MM.1S (cell line): ENCODE results near the gene C16orf87.

Experiments used
- DNase-seq: peaks from one replicate; pipeline ENCODE4 v3.0.0-alpha.2; 2015
- H2AFZ ChIP-seq: fragments of 300-600 bp; sonication (generic); 2 replicates; pipeline ENCODE4 v1.6.0; 2016; ENCODE audit warnings: antibody characterized with exemption, low read length
- H3F3A ChIP-seq: fragments of 300-600 bp; sonication (generic); 2 replicates; pipeline ENCODE4 v1.6.1; 2016; ENCODE audit warnings: mild to moderate bottlenecking, antibody characterized with exemption, low read length, moderate library complexity, mixed read lengths; ENCODE audit not compliant: insufficient read depth
- H3K27ac ChIP-seq: fragments of 300-600 bp; sonication (generic); 2 replicates; pipeline ENCODE4 v1.5.1; 2016; ENCODE audit warnings: mild to moderate bottlenecking, low read length
- H3K27me3 ChIP-seq: fragments of 300-600 bp; sonication (generic); replicated peaks from 2 replicates; pipeline ENCODE4 v1.6.0; 2016; ENCODE audit warnings: low read length; ENCODE audit not compliant: insufficient read depth
- H3K36me3 ChIP-seq: fragments of 300-600 bp; sonication (generic); replicated peaks from 2 replicates; pipeline ENCODE4 v1.6.1; 2016; ENCODE audit warnings: mild to moderate bottlenecking, low read length, mixed read lengths; ENCODE audit not compliant: insufficient read depth
- H3K4me1 ChIP-seq: fragments of 300-600 bp; sonication (generic); 2 replicates; pipeline ENCODE4 v1.6.1; 2016; ENCODE audit warnings: low read length, mixed read lengths
- H3K4me2 ChIP-seq: fragments of 300-600 bp; sonication (generic); 2 replicates; pipeline ENCODE4 v1.6.0; 2016; ENCODE audit warnings: low read depth, low read length
- H3K4me3 ChIP-seq: fragments of 300-600 bp; sonication (generic); 2 replicates; pipeline ENCODE4 v1.5.1; 2016; ENCODE audit warnings: low read length, mixed read lengths
- H3K79me2 ChIP-seq: fragments of 300-600 bp; sonication (generic); 2 replicates; pipeline ENCODE4 v1.6.1; 2016; ENCODE audit warnings: mixed run types, low read length, mixed read lengths
- H3K9ac ChIP-seq: fragments of 300-600 bp; sonication (generic); 2 replicates; pipeline ENCODE4 v1.6.1; 2016; ENCODE audit warnings: low read length, mixed read lengths
- H3K9me2 ChIP-seq: fragments of 300-600 bp; sonication (generic); replicated peaks from 2 replicates; pipeline ENCODE4 v1.6.1; 2016; ENCODE audit warnings: mild to moderate bottlenecking, low read length, mixed read lengths; ENCODE audit not compliant: insufficient read depth
- H3K9me3 ChIP-seq: fragments of 300-600 bp; sonication (generic); replicated peaks from 2 replicates; pipeline ENCODE4 v1.6.1; 2016; ENCODE audit warnings: mild to moderate bottlenecking, low read length, mixed read lengths; ENCODE audit not compliant: insufficient read depth
- H4K20me1 ChIP-seq: fragments of 300-600 bp; sonication (generic); 2 replicates; pipeline ENCODE4 v1.6.1; 2016; ENCODE audit warnings: mild to moderate bottlenecking, low read length, moderate library complexity, mixed read lengths; ENCODE audit not compliant: insufficient read depth
- CTCF ChIP-seq: fragments of 300-600 bp; sonication (generic); IDR thresholded peaks from 2 replicates; pipeline ENCODE4 v1.5.1; 2016; ENCODE audit warnings: antibody characterized with exemption, low read length, mixed read lengths
- EZH2 ChIP-seq: fragments of 300-600 bp; sonication (generic); optimal IDR thresholded peaks from 2 replicates; pipeline ENCODE3; 2017; ENCODE audit warnings: low read depth, mild to moderate bottlenecking, antibody characterized with exemption, low read length, mixed read lengths
- EZH2phosphoT487 ChIP-seq: fragments of 300-600 bp; sonication (generic); IDR thresholded peaks from 2 replicates; pipeline ENCODE4 v1.6.1; 2018; ENCODE audit warnings: antibody characterized with exemption, low read length

C16orf87 gene

GRCh38 chr16:46790599-46791270, 40.2 kb downstream of the C16orf87 start:
- H4K20me1 ChIP-seq = no peaks in the 10 kb centered on the region
- H3K27me3 ChIP-seq = no peaks in the 10 kb centered on the region
- H3K9ac ChIP-seq = peak overlapping the region; percentile 74; the same call in 1 of the 2 replicates
- peak overlapping the region; percentile 93 for H2AFZ ChIP-seq
- no peak for DNase-seq
- no peak overlapping the region for H3K27ac ChIP-seq
- no peaks in the 10 kb centered on the region for H3K9me2 ChIP-seq
- peaks cover 18% of the 10 kb centered on the region for H3K4me1 ChIP-seq
- peak overlapping the region; percentile 94 for H3K4me2 ChIP-seq
- H3K79me2 ChIP-seq = no peaks in the 10 kb centered on the region
- peaks cover 12% of the 10 kb centered on the region for H3F3A ChIP-seq
- TF ChIP-seq CTCF (no peak), EZH2phosphoT487 (no peak), EZH2 (no peak)
- H3K9me3 ChIP-seq = no peaks in the 10 kb centered on the region
- peak overlapping the region; percentile 92 for H3K4me3 ChIP-seq
- H3K36me3 ChIP-seq = no peaks in the 10 kb centered on the region

- H3K9me3 ChIP-seq = no peaks in the 10 kb centered on the region
- H3K9me2 ChIP-seq = no peaks in the 10 kb centered on the region
- peak; percentile 83 for DNase-seq
- no peaks in the 10 kb centered on the region for H3K79me2 ChIP-seq
- H4K20me1 ChIP-seq = no peaks in the 10 kb centered on the region
- H3F3A ChIP-seq = peaks cover 12% of the 10 kb centered on the region
- H3K27ac ChIP-seq = peak overlapping the region; percentile 33; the same call in 1 of the 2 replicates
- H2AFZ ChIP-seq = peak overlapping the region; percentile 93
- H3K4me3 ChIP-seq = peak overlapping the region; percentile 92
- no peak for TF ChIP-seq EZH2
- TF ChIP-seq CTCF = no peak
- TF ChIP-seq EZH2phosphoT487 = no peak
- no peaks in the 10 kb centered on the region for H3K27me3 ChIP-seq
- no peaks in the 10 kb centered on the region for H3K36me3 ChIP-seq
- peak overlapping the region; percentile 94 for H3K4me2 ChIP-seq
- H3K9ac ChIP-seq = peak overlapping the region; percentile 74
- peaks cover 18% of the 10 kb centered on the region for H3K4me1 ChIP-seq
These were observed 41.2 kb downstream of the C16orf87 start for GRCh38 chr16:46789499-46790414.

- Histone ChIP-seq H3K9me2 (no peaks in the 10 kb centered on the region), H3K36me3 (no peaks in the 10 kb centered on the region), H3K79me2 (no peaks in the 10 kb centered on the region), H3K9ac (no peak overlapping the region), H2AFZ (peak overlapping the region; percentile 79; the same call in 1 of the 2 replicates), H3K4me2 (peak overlapping the region; percentile 41), H3K27me3 (no peaks in the 10 kb centered on the region), H3F3A (peaks cover 12% of the 10 kb centered on the region), H3K4me3 (no peak overlapping the region; the same call in 1 of the 2 replicates), H3K9me3 (no peaks in the 10 kb centered on the region), H3K27ac (no peak overlapping the region; the same call in 1 of the 2 replicates), H3K4me1 (peaks cover 18% of the 10 kb centered on the region), H4K20me1 (no peaks in the 10 kb centered on the region)
- TF ChIP-seq EZH2phosphoT487 = no peak
- no peak for DNase-seq
These were observed 42.0 kb downstream of the C16orf87 start for GRCh38 chr16:46788891-46789474.
